Breast epithelium (tissue), 3 donors: ENCODE data around the gene RHEB.

ENCODE experiments used
- CTCF ChIP-seq, 3 donors: fragments of 450-650 bp; IDR thresholded peaks; one replicate each; pipeline ENCODE4 v1.5.1; 2016 to 2017; ENCODE audit warnings: antibody characterized with exemption in 3 of 3, mild to moderate bottlenecking in 3 of 3, moderate library complexity in 3 of 3
- POLR2AphosphoS5 ChIP-seq, 3 donors: sonication (generic); formaldehyde crosslinking; IDR thresholded peaks; one replicate each; pipeline ENCODE4 v1.6.1; 2017; ENCODE audit warnings: antibody characterized with exemption in 3 of 3

GRCh38 chr7:151519765-151520418 lies at the start of gene RHEB:
- TF ChIP-seq POLR2AphosphoS5 (IDR thresholded peaks at IDR 0.05) = peak in 2 of 3 donors; percentile 8 to 59
- no peak for TF ChIP-seq CTCF (IDR thresholded peaks at IDR 0.05)
